ENCODE measurements around the gene ST8SIA1. TPM values are rescaled to one million over a fixed set of nuclear protein-coding genes. Genes with fewer than 3 reads are reported as not detected.

The ST8SIA1 gene
- total RNA-seq, 1 experiment from 2014 or later: not detected

DNA sequence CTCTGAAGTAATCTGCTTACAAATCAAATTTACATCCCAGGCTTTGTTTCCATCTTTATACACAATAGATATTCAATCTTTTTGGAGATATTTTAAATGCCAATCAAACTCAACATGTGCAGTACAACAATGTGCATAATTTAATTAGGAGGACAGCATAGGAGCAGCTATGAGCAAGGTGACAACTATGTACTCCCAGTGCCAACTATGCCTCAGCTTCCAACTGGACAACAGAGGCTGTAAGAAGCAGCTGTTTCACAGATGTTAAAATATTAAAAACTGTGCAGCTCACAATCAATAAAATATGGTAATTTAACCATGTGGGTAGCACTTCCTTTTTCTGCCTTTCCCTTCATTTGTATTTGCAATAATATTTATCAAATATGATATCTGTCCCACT lies 99.9 kb downstream of the ST8SIA1 start:
- H3K27ac ChIP-seq (ENCODE audit: insufficient read length, low read depth, low read length): no peak overlapping the region
- no peak for DNase-seq
- H2BK120ac ChIP-seq (ENCODE audit: low read depth, low read length, poor library complexity, severe bottlenecking): no peak overlapping the region

More for the DNA sequence above, 99.9 kb downstream of the ST8SIA1 start:
- TF ChIP-seq CTCF (conservative IDR thresholded peaks at IDR 0.05): no peak
- Histone ChIP-seq H3K56ac (ENCODE audit: insufficient read length, low read depth, low read length) (no peak overlapping the region), H3K9ac (ENCODE audit: extremely low read depth, insufficient read length, low read length) (no peak overlapping the region), H3K23me2 (ENCODE audit: insufficient read length, low read depth, low read length, poor library complexity, severe bottlenecking) (no peaks in the 10 kb centered on the region), H4K8ac (replicated peaks; ENCODE audit: insufficient read length, low read depth, low read length) (no peak overlapping the region), H3K9me3 (ENCODE audit: control insufficient read depth, low read depth, low read length) (no peaks in the 10 kb centered on the region), H3T11ph (ENCODE audit: low read length) (no peak overlapping the region), H2AFZ (ENCODE audit: low read length) (no peak overlapping the region), H3K23ac (ENCODE audit: insufficient read length, low read depth, low read length) (no peak overlapping the region), H3K4me2 (ENCODE audit: insufficient read depth, insufficient read length, low read length) (no peak overlapping the region), H3K4me1 (ENCODE audit: insufficient read depth, low read length) (no peaks in the 10 kb centered on the region), H3K14ac (ENCODE audit: insufficient read depth, low read length) (no peak overlapping the region), H4K20me1 (ENCODE audit: control insufficient read depth, insufficient read depth, insufficient read length) (no peaks in the 10 kb centered on the region), H2BK20ac (ENCODE audit: low read depth, low read length, poor library complexity, severe bottlenecking) (no peak overlapping the region), H3K18ac (ENCODE audit: insufficient read length, low read depth, low read length) (no peak overlapping the region), H3K79me2 (ENCODE audit: insufficient read depth, low read length) (no peaks in the 10 kb centered on the region), H3K4ac (ENCODE audit: low read depth, low read length) (no peak overlapping the region), H2BK5ac (ENCODE audit: insufficient read length, low read length) (no peak overlapping the region), H3K79me1 (ENCODE audit: insufficient read depth, low read depth, low read length, poor library complexity, severe bottlenecking) (no peaks in the 10 kb centered on the region), H4K5ac (ENCODE audit: insufficient read length, low read depth, low read length) (no peak overlapping the region), H2BK15ac (ENCODE audit: low read depth, low read length) (no peak overlapping the region), H2BK12ac (ENCODE audit: insufficient read length, low read depth, low read length) (no peak overlapping the region), H2AK5ac (ENCODE audit: insufficient read length, low read length) (no peak overlapping the region), H3K27me3 (ENCODE audit: insufficient read depth, low read length) (no peaks in the 10 kb centered on the region), H4K91ac (ENCODE audit: insufficient read length, low read depth, low read length) (no peak overlapping the region)
- Mint-ChIP-seq H3K9me3 (no peaks in the 10 kb centered on the region), H3K4me3 (no peak overlapping the region), H3K27ac (no peak overlapping the region), H3K4me1 (peaks cover 2 to 5% of the 10 kb centered on the region in 2 experiments; a peak in 2 of 4 replicates), H3K27me3 (ENCODE audit: low read depth) (peaks cover 1% of the 10 kb centered on the region; the same call in 1 of the 2 replicates), H3K36me3 (ENCODE audit: insufficient read depth in 1 of 3, low read depth in 3 of 3) (no peaks in the 10 kb centered on the region)
